Astrocyte of the hippocampus (primary cell): ENCODE results near the gene GRB10.

ENCODE experiments used
- DNase-seq: peaks from one replicate; pipeline ENCODE4 v3.0.0; 2011; ENCODE audit warnings: low read depth, low spot score

GRB10 gene

GRCh38 chr7:50782375-50783208, at the start of gene GRB10:
Gene GRB10 (minus strand): TSS chr7:50782896. CDS start chr7:50732322, 50,574 bp downstream.
- DNase-seq, result peak; percentile 71

GRCh38 chr7:50828801-50829200, 46.1 kb upstream of the GRB10 start:
- no peak for DNase-seq

- DNase-seq, result no peak
Observed at GRCh38 chr7:50828116-50828515, 45.4 kb upstream of the GRB10 start.

- no peak for DNase-seq
Observed at GRCh38 chr7:50827281-50827680, 44.6 kb upstream of the GRB10 start.

- DNase-seq, result peak; percentile 82
Observed at GRCh38 chr7:50826371-50827172, 43.9 kb upstream of the GRB10 start.

GRCh38 chr7:50825465-50825864, 42.8 kb upstream of the GRB10 start:
- DNase-seq, result no peak

- DNase-seq, result no peak
Observed at GRCh38 chr7:50824882-50825281, 42.2 kb upstream of the GRB10 start.

GRCh38 chr7:50822706-50823105, 40.0 kb upstream of the GRB10 start:
- peak; percentile 52 for DNase-seq

- no peak for DNase-seq
Observed at GRCh38 chr7:50822110-50822509, 39.4 kb upstream of the GRB10 start.

- DNase-seq, result no peak
Observed at GRCh38 chr7:50821457-50822008, 38.8 kb upstream of the GRB10 start.

- DNase-seq, result no peak
Observed at GRCh38 chr7:50818324-50818723, 35.6 kb upstream of the GRB10 start.

GRCh38 chr7:50817561-50817960, 34.9 kb upstream of the GRB10 start:
- DNase-seq, result no peak

GRCh38 chr7:50815138-50815537, 32.4 kb upstream of the GRB10 start:
- no peak for DNase-seq

GRCh38 chr7:50814166-50814565, 31.5 kb upstream of the GRB10 start:
- no peak for DNase-seq

GRCh38 chr7:50812841-50813475, 30.3 kb upstream of the GRB10 start:
- peak; percentile 86 for DNase-seq

- no peak for DNase-seq
Observed at GRCh38 chr7:50812094-50812493, 29.4 kb upstream of the GRB10 start.

- DNase-seq, result no peak
Observed at GRCh38 chr7:50808282-50808888, 25.7 kb upstream of the GRB10 start.

- peak; percentile 44 for DNase-seq
Observed at GRCh38 chr7:50807026-50807730, 24.5 kb upstream of the GRB10 start.

- DNase-seq, result no peak
Observed at GRCh38 chr7:50806143-50806542, 23.4 kb upstream of the GRB10 start.

- peak; percentile 46 for DNase-seq
Observed at GRCh38 chr7:50805447-50806125, 22.9 kb upstream of the GRB10 start.
